T-cell (primary cell): ENCODE results near the gene WAS. TPM values are rescaled to one million over a fixed set of nuclear protein-coding genes. Genes with fewer than 3 reads are reported as not detected.
A peak's percentile ranks its signal among the peaks of the same experiment; 100 is the strongest.
"Not testable (repeated sequence)": the region's sequence is repeated elsewhere in the genome, so short reads cannot be mapped to it uniquely, and the experiment has no call there.

Experiments used
- ATAC-seq, 4 experiments: fragments of 200-7000 bp in 3 of 4; fragments of 150-1000 bp in 1 of 4; cut with Tn5 transposase; replicated peaks in 1 of 4; 1 replicate in 3 of 4; 2 replicates in 1 of 4; pipeline ENCODE4 v1.10.0; 2021; ENCODE audit warnings: moderate library complexity in 3 of 4, mild to moderate bottlenecking in 2 of 4, moderate number of reproducible peaks in 1 of 4
- CTCF ChIA-PET, 2 donors: fragments of 300-600 bp; sonication (Branson Sonifier 250); formaldehyde crosslinking; loops; one replicate each; lab custom pipeline; 2022; ENCODE audit warnings: antibody characterized with exemption in 2 of 2; lab: Charles Lee
- POLR2A ChIA-PET, 2 donors: fragments of 300-600 bp; sonication (Branson Sonifier 250); formaldehyde crosslinking; loops; one replicate each; lab custom pipeline; 2022; ENCODE audit warnings: antibody characterized with exemption in 2 of 2; lab: Charles Lee
- DNase-seq, 35 experiments: peaks; one replicate each; pipeline versions ENCODE4 v3.0.0 to v3.0.0-alpha.2; 2013 to 2023
- H3K27ac ChIP-seq: one replicate; pipeline ENCODE4 v1.5.1; 2013; ENCODE audit warnings: low read length
- H3K27me3 ChIP-seq, 2 experiments: replicated peaks in 1 of 2; 1 replicate in 1 of 2; 2 replicates in 1 of 2; pipeline versions ENCODE4 v1.6.1 to v1.7.0; 2013; ENCODE audit warnings: low read length in 1 of 2, mixed read lengths in 1 of 2; ENCODE audit not compliant: control insufficient read depth in 2 of 2, insufficient read depth in 2 of 2; ENCODE audit errors: extremely low read depth in 1 of 2
- H3K36me3 ChIP-seq, 2 donors: 1 replicate in 1 of 2; 2 replicates in 1 of 2; pipeline versions ENCODE4 v1.6.1 to v1.7.0; 2013; ENCODE audit warnings: low read length in 1 of 2; ENCODE audit not compliant: control insufficient read depth in 2 of 2, insufficient read depth in 1 of 2; ENCODE audit errors: extremely low read depth in 1 of 2
- H3K4me1 ChIP-seq, 2 experiments: 1 replicate in 1 of 2; 2 replicates in 1 of 2; pipeline versions ENCODE4 v1.6.1 to v1.7.0; 2013; ENCODE audit warnings: low read length in 2 of 2, mixed read lengths in 1 of 2; ENCODE audit not compliant: insufficient read depth in 2 of 2, control insufficient read depth in 1 of 2; ENCODE audit errors: extremely low read depth in 1 of 2
- H3K4me3 ChIP-seq, 2 donors: 1 replicate in 1 of 2; 2 replicates in 1 of 2; pipeline versions ENCODE4 v1.5.1 to v1.7.0; 2013; ENCODE audit warnings: mild to moderate bottlenecking in 2 of 2, low read length in 1 of 2, moderate library complexity in 1 of 2; ENCODE audit not compliant: control insufficient read depth in 1 of 2; ENCODE audit errors: extremely low read depth in 1 of 2
- H3K9me3 ChIP-seq: 2 replicates; pipeline ENCODE4 v1.7.0; 2013
- H3K27ac Mint-ChIP-seq, 2 donors: one replicate each; pipeline ENCODE4 v1.8.0; 2020 to 2021; ENCODE audit warnings: mild to moderate bottlenecking in 2 of 2, mixed read lengths in 2 of 2
- H3K27me3 Mint-ChIP-seq, 2 donors: one replicate each; pipeline ENCODE4 v1.8.0; 2021 to 2022; ENCODE audit warnings: mixed read lengths in 2 of 2
- H3K36me3 Mint-ChIP-seq: one replicate; pipeline ENCODE4 v1.8.0; 2021; ENCODE audit warnings: mixed read lengths
- H3K4me1 Mint-ChIP-seq, 3 donors: one replicate each; pipeline ENCODE4 v1.8.0; 2020 to 2022; ENCODE audit warnings: mixed read lengths in 3 of 3, mild to moderate bottlenecking in 1 of 3
- H3K4me3 Mint-ChIP-seq, 3 donors: one replicate each; pipeline ENCODE4 v1.8.0; 2020 to 2022; ENCODE audit warnings: mild to moderate bottlenecking in 3 of 3, mixed read lengths in 3 of 3, moderate library complexity in 3 of 3
- H3K9me3 Mint-ChIP-seq, 3 donors: one replicate each; pipeline ENCODE4 v1.8.0; 2020 to 2022; ENCODE audit warnings: mixed read lengths in 3 of 3
- WGBS: methylation state at CpG from one replicate; pipeline ENCODE4 v1.1.5; 2013; ENCODE audit warnings: missing lambda C conversion rate; ENCODE audit not compliant: insufficient coverage; 5-methylcytosine and 5-hydroxymethylcytosine counted together
- total RNA-seq, 35 experiments: library from RNA in 6 of 35; stranded (reverse) in 6 of 35; fragments of 120-200 nt in 1 of 35; gene quantifications; one replicate each; pipeline versions ENCODE4 v1.2.1 to v1.2.4 and lab custom pipeline; 2013 to 2026

WAS gene
- total RNA-seq, 5 donors from 2014 or later (not counting 1 experiment from before 2014, with no cell fraction given): 92.0 to 118 (median 103) TPM

DNA sequence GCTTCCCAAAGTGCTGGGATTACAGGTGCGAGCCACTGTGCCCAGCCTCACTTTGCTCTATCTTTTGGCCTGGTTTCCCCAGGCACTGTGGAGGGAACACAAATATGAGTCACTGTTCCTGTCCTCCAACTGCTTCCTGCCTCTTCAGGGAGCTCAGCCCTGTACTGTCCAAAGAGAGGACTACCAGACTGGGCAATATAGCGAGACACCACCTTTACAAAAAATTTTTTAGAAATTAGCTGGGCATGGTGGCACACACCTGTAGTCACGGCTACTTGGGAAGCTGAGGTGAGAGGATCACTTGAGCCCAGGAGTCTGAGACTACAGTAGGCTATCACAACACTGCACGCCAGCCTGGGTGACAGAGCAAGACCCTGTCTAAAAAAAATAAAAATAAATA lies 16.9 kb upstream of the WAS start:
- Mint-ChIP-seq H3K36me3 (no peaks in the 10 kb centered on the region), H3K27me3 (no peaks in the 10 kb centered on the region), H3K27ac (no peak overlapping the region), H3K4me1 (no peaks in the 10 kb centered on the region), H3K4me3 (no peak overlapping the region), H3K9me3 (no peaks in the 10 kb centered on the region)
- Histone ChIP-seq H3K4me3 (no peak overlapping the region), H3K27me3 (no peaks in the 10 kb centered on the region), H3K9me3 (no peaks in the 10 kb centered on the region), H3K4me1 (no peaks in the 10 kb centered on the region), H3K36me3 (no peaks in the 10 kb centered on the region), H3K27ac (no peak overlapping the region)
- WGBS: no CpG with 5 or more reads among the region's 4 CpGs
- DNase-seq (no peak), ATAC-seq (no peak)
- ChIA-PET POLR2A (no interaction called here), CTCF (no interaction called here)

DNA sequence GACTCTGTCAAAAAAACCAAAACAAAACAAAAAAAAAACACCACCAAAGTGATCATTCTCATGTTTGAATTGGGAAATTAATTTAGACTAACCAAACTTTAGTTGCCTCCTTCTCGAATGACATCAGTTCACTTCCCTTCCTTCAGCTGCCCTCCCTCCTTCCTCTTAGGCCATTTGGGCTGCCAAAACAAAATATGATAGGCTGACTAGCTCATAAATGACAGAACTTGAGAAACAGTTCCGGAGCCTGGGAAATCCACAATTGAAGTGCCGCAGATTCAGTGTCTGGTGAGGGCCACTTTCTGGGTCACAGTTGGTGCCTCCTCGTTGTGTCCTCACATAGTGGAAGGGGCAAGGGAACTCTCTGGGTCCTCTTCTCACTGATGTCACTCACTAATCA lies 16.1 kb upstream of the WAS start:
- ATAC-seq: no peak
- Histone ChIP-seq H3K27me3 (no peaks in the 10 kb centered on the region), H3K4me1 (no peaks in the 10 kb centered on the region), H3K9me3 (no peaks in the 10 kb centered on the region), H3K27ac (no peak overlapping the region), H3K4me3 (no peak overlapping the region), H3K36me3 (no peaks in the 10 kb centered on the region)
- Mint-ChIP-seq H3K27ac (no peak overlapping the region), H3K36me3 (no peaks in the 10 kb centered on the region), H3K9me3 (no peaks in the 10 kb centered on the region), H3K4me3 (no peak overlapping the region), H3K4me1 (no peaks in the 10 kb centered on the region), H3K27me3 (no peaks in the 10 kb centered on the region)
- ChIA-PET POLR2A (no interaction called here), CTCF (no interaction called here)
- no peak for DNase-seq
- WGBS: no CpG with 5 or more reads among the region's 4 CpGs

DNA sequence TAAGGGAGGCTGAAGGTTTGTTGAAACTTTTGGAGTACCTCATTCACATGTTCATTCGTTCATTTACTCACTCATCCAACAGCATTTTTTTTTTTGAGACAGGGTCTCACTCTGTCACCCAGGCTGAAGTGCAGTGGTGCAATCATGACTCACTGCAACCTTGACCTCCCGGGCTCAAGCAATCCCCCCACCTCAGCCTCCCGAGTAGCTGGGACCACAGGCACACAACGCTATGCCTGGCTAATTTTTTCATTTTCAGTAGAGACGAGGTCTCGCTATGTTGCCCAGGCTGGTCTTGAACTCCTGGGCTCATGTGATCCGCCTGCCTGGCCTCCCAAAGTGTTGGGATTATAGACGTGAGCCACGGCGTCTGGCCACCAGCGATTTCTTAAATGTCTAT lies 15.4 kb upstream of the WAS start:
- H3K4me3 ChIP-seq, ATAC-seq, H3K4me1 Mint-ChIP-seq, POLR2A ChIA-PET, H3K9me3 ChIP-seq, H3K36me3 ChIP-seq, H3K27me3 Mint-ChIP-seq, H3K4me3 Mint-ChIP-seq, CTCF ChIA-PET, H3K27me3 ChIP-seq, H3K9me3 Mint-ChIP-seq, DNase-seq, H3K36me3 Mint-ChIP-seq, H3K27ac ChIP-seq, H3K27ac Mint-ChIP-seq, H3K4me1 ChIP-seq: not testable (repeated sequence)
- 86% methylated on average over 1 of the region's 11 CpGs for WGBS

GRCh38 chrX:48676106-48676892 lies 7.3 kb upstream of the WAS start:
- H3K36me3 ChIP-seq: no peaks in the 10 kb centered on the region
- Mint-ChIP-seq H3K27me3 (no peaks in the 10 kb centered on the region), H3K36me3 (no peaks in the 10 kb centered on the region), H3K4me1 (peaks cover 17 to 28% (median 27%) of the 10 kb centered on the region in 3 donors), H3K27ac (peak overlapping the region; percentile 87 to 88), H3K4me3 (peak overlapping the region; percentile 84 to 89 (median 88)), H3K9me3 (no peaks in the 10 kb centered on the region)
- no peaks in the 10 kb centered on the region for H3K27me3 ChIP-seq
- POLR2A ChIA-PET: interaction anchor here in 1 of 2 donors (0.9 to 1.1 kb wide), 3 partner anchors 61 to 262 kb away, joined by 4 to 10 read pairs (median 6); partner anchors contain the start of gene HDAC6
- ATAC-seq (peak; percentile 97 to 99 (median 98)), DNase-seq (peak; percentile 71 to 92 (median 81))
- H3K4me3 ChIP-seq: peak overlapping the region; percentile 66 to 78
- WGBS: under 1% methylated on average over 16 of the region's 67 CpGs
- peak overlapping the region; percentile 68 for H3K27ac ChIP-seq
- CTCF ChIA-PET: interaction anchor here in 1 of 2 donors (1.0 kb wide), 1 partner anchor 126 kb away, joined by 6 read pairs; the partner anchor contains the start of gene HDAC6
- peaks cover 0 to 19% of the 10 kb centered on the region in 2 experiments for H3K4me1 ChIP-seq
- H3K9me3 ChIP-seq: no peaks in the 10 kb centered on the region

- 7% methylated on average over 3 of the region's 9 CpGs for WGBS
- H3K27me3 Mint-ChIP-seq: no peaks in the 10 kb centered on the region
- H3K9me3 Mint-ChIP-seq: no peaks in the 10 kb centered on the region
- ATAC-seq (peak; percentile 7 to 29 (median 13)), DNase-seq (peak in 2 of 35 experiments; percentile 6 to 25)
- Histone ChIP-seq H3K27ac (peak overlapping the region; percentile 49), H3K9me3 (no peaks in the 10 kb centered on the region), H3K27me3 (no peaks in the 10 kb centered on the region), H3K36me3 (no peaks in the 10 kb centered on the region), H3K4me3 (peak overlapping the region; percentile 66 to 78), H3K4me1 (peaks cover 0 to 19% of the 10 kb centered on the region in 2 experiments)
- ChIA-PET CTCF (interaction anchor here in 1 of 2 donors (1.0 kb wide), 1 partner anchor 125 kb away, joined by 6 read pairs; the partner anchor contains the start of gene HDAC6), POLR2A (interaction anchor here in 1 of 2 donors (0.9 to 1.1 kb wide), 3 partner anchors 60 to 262 kb away, joined by 4 to 10 read pairs (median 6); partner anchors contain the start of gene HDAC6)
- peak overlapping the region; percentile 80 to 88 for H3K27ac Mint-ChIP-seq
- H3K4me3 Mint-ChIP-seq: peak overlapping the region; percentile 81 to 89 (median 84)
- peaks cover 17 to 31% (median 27%) of the 10 kb centered on the region in 3 donors for H3K4me1 Mint-ChIP-seq
- no peaks in the 10 kb centered on the region for H3K36me3 Mint-ChIP-seq
Measured at GRCh38 chrX:48676893-48677270, 6.7 kb upstream of the WAS start.

DNA sequence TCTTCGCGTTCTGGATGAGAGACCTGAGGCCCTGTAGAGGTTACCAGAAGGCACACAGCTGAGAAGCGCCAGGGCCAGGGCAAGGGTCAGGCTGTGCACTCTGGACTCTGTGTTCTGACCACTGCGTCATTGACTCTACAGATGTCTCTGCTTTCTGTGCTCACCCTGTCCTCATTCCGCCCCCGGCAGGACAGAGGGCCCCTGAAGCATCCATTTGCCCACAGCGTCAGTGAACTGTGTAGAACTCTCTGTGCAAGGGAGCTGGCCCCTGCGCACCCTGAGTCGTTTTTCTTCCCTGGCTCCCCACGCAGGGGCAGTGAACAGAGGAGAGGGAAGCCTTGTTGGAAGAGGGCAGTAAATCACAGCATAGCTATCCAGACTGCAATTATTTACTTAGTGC lies 6.1 kb upstream of the WAS start:
- H3K9me3 Mint-ChIP-seq: no peaks in the 10 kb centered on the region
- peak overlapping the region in 1 of 2 donors; percentile 66 for H3K4me3 ChIP-seq
- ChIA-PET CTCF (no interaction called here), POLR2A (no interaction called here)
- WGBS: 80% methylated on average over 1 of the region's 10 CpGs
- no peak overlapping the region for H3K27ac ChIP-seq
- peak overlapping the region; percentile 80 to 88 for H3K27ac Mint-ChIP-seq
- H3K9me3 ChIP-seq: no peaks in the 10 kb centered on the region
- no peaks in the 10 kb centered on the region for H3K27me3 ChIP-seq
- DNase-seq: no peak
- no peak for ATAC-seq
- peak overlapping the region; percentile 81 to 89 (median 84) for H3K4me3 Mint-ChIP-seq
- no peaks in the 10 kb centered on the region for H3K36me3 ChIP-seq
- H3K4me1 ChIP-seq: peaks cover 0 to 21% of the 10 kb centered on the region in 2 experiments
- H3K36me3 Mint-ChIP-seq: no peaks in the 10 kb centered on the region
- no peaks in the 10 kb centered on the region for H3K27me3 Mint-ChIP-seq
- peaks cover 17 to 36% (median 32%) of the 10 kb centered on the region in 3 donors for H3K4me1 Mint-ChIP-seq
